Stimulated activated CD8-positive, alpha-beta memory T cell treated with anti-CD3 and anti-CD28 coated beads, Interleukin-2, amount 100 ng/mL, for 48 hours (primary cell): ENCODE data around the gene MTNR1A.

ENCODE experiments used
- DNase-seq, 2 donors: peaks; one replicate each; pipeline ENCODE4 v3.0.0-alpha.2; 2020; ENCODE audit warnings: low read depth in 2 of 2

The MTNR1A gene

GRCh38 chr4:186487726-186488125 lies 67.6 kb downstream of the MTNR1A start:
- no peak for DNase-seq

GRCh38 chr4:186486172-186486571 lies 69.2 kb downstream of the MTNR1A start:
- DNase-seq: no peak

GRCh38 chr4:186485561-186486062 lies 69.8 kb downstream of the MTNR1A start:
- DNase-seq: no peak

- no peak for DNase-seq
These were observed 70.2 kb downstream of the MTNR1A start for GRCh38 chr4:186485150-186485549.

GRCh38 chr4:186483656-186484055 lies 71.7 kb downstream of the MTNR1A start:
- no peak for DNase-seq
